ENCODE data around the gene UBTF.
A peak's percentile ranks its signal among the peaks of the same experiment; 100 is the strongest.

- TF ChIP-seq, protein P1, sequence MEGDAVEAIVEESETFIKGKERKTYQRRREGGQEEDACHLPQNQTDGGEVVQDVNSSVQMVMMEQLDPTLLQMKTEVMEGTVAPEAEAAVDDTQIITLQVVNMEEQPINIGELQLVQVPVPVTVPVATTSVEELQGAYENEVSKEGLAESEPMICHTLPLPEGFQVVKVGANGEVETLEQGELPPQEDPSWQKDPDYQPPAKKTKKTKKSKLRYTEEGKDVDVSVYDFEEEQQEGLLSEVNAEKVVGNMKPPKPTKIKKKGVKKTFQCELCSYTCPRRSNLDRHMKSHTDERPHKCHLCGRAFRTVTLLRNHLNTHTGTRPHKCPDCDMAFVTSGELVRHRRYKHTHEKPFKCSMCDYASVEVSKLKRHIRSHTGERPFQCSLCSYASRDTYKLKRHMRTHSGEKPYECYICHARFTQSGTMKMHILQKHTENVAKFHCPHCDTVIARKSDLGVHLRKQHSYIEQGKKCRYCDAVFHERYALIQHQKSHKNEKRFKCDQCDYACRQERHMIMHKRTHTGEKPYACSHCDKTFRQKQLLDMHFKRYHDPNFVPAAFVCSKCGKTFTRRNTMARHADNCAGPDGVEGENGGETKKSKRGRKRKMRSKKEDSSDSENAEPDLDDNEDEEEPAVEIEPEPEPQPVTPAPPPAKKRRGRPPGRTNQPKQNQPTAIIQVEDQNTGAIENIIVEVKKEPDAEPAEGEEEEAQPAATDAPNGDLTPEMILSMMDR (IDR thresholded peaks at IDR 0.05 in 4 of 5, conservative IDR thresholded peaks at IDR 0.05 in 1 of 5) = peak; percentile 35 to 72 (median 62)
- TF ChIP-seq POLR2A (IDR thresholded peaks at IDR 0.05) = peak; percentile 70 to 81
Observed at GRCh38 chr17:44218344-44219107, 949 bp downstream of the UBTF start.

Data from gastrocnemius medialis (tissue), 4 donors.